ENCODE measurements around the gene SCYGR6.

The SCYGR6 gene

GRCh38 chr2:227724394-227725039, at the start of gene SCYGR6:
SCYGR6 (minus strand) TSS chr2:227724757; CDS start chr2:227724757, 0 bp downstream.
- H3K4me3 ChIP-seq (ENCODE audit: low read depth, low read length) = no peak within 1 kb of the TSS
- DNase-seq (ENCODE audit: low read depth) = no peak
- TF ChIP-seq CTCF (IDR thresholded peaks at IDR 0.05; ENCODE audit: control insufficient read depth, extremely low read depth, insufficient read depth) = no peak

GRCh38 chr2:227774011-227774624, 49.6 kb upstream of the SCYGR6 start:
- H3K4me3 ChIP-seq (ENCODE audit: low read depth, low read length) = no peak overlapping the region
- TF ChIP-seq CTCF (IDR thresholded peaks at IDR 0.05; ENCODE audit: control insufficient read depth, extremely low read depth, insufficient read depth) = no peak; the same call in 1 of the 2 replicates
- DNase-seq (ENCODE audit: low read depth) = no peak

GRCh38 chr2:227772932-227773331, 48.4 kb upstream of the SCYGR6 start:
- no peak overlapping the region for H3K4me3 ChIP-seq (ENCODE audit: low read depth, low read length)
- no peak for TF ChIP-seq CTCF (IDR thresholded peaks at IDR 0.05; ENCODE audit: control insufficient read depth, extremely low read depth, insufficient read depth)
- DNase-seq (ENCODE audit: low read depth) = no peak

- TF ChIP-seq CTCF (IDR thresholded peaks at IDR 0.05; ENCODE audit: control insufficient read depth, extremely low read depth, insufficient read depth) = no peak
- no peak overlapping the region for H3K4me3 ChIP-seq (ENCODE audit: low read depth, low read length)
- no peak for DNase-seq (ENCODE audit: low read depth)
These were observed 47.7 kb upstream of the SCYGR6 start for GRCh38 chr2:227772197-227772661.

GRCh38 chr2:227767830-227768229, 43.3 kb upstream of the SCYGR6 start:
- DNase-seq (ENCODE audit: low read depth) = no peak
- H3K4me3 ChIP-seq (ENCODE audit: low read depth, low read length) = no peak overlapping the region
- no peak for TF ChIP-seq CTCF (IDR thresholded peaks at IDR 0.05; ENCODE audit: control insufficient read depth, extremely low read depth, insufficient read depth)

- no peak overlapping the region for H3K4me3 ChIP-seq (ENCODE audit: low read depth, low read length)
- DNase-seq (ENCODE audit: low read depth) = no peak
- TF ChIP-seq CTCF (IDR thresholded peaks at IDR 0.05; ENCODE audit: control insufficient read depth, extremely low read depth, insufficient read depth) = peak; percentile 81
These were observed 41.9 kb upstream of the SCYGR6 start for GRCh38 chr2:227766373-227766883.
